Measurements from ENCODE around the gene LRMDA. TPM values are rescaled to one million over a fixed set of nuclear protein-coding genes. Genes with fewer than 3 reads are reported as not detected.

Gene LRMDA
- total and polyA plus RNA-seq, 2 of the 13 experiments (the other 11 are each of a cell fraction or from before 2014, with no cell fraction given) = 13.4 to 22.0 TPM

DNA sequence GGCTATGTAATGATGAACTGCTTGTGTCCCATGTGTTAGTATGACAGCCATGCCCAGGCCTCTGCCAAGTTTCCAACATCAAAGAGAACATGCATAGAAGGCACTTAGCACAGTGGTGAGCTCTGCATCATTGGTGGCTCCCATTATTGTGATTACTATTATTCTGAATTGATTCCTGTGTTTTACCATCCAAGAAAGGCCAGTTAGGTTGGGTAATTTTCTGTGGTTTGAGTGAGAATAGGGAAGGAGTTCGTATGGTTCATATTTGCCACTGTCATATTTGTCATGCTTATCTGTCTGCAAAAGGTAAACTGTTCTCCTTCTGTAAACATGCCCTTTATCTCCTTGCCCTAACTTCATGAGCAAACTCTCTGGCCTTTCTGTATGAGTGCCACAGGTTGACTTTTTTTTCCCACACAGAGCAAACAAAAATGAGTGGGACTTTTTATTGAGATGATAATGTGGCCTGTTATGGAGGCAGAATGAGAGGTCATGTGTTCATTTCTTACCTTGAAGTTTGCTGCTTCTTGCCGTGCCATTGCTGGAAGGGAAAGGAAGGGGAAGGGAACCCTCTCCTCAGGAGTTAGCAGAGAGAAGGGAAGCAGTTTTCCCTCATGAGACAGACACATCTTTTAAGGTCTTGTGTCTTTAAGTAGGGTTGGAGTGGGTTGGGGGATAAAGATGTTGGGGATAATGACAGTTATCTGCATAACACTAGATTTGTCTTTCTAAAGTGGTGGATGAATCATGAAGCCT is 301.9 kb downstream of the LRMDA start (continued):
- TF ChIP-seq, protein P1, sequence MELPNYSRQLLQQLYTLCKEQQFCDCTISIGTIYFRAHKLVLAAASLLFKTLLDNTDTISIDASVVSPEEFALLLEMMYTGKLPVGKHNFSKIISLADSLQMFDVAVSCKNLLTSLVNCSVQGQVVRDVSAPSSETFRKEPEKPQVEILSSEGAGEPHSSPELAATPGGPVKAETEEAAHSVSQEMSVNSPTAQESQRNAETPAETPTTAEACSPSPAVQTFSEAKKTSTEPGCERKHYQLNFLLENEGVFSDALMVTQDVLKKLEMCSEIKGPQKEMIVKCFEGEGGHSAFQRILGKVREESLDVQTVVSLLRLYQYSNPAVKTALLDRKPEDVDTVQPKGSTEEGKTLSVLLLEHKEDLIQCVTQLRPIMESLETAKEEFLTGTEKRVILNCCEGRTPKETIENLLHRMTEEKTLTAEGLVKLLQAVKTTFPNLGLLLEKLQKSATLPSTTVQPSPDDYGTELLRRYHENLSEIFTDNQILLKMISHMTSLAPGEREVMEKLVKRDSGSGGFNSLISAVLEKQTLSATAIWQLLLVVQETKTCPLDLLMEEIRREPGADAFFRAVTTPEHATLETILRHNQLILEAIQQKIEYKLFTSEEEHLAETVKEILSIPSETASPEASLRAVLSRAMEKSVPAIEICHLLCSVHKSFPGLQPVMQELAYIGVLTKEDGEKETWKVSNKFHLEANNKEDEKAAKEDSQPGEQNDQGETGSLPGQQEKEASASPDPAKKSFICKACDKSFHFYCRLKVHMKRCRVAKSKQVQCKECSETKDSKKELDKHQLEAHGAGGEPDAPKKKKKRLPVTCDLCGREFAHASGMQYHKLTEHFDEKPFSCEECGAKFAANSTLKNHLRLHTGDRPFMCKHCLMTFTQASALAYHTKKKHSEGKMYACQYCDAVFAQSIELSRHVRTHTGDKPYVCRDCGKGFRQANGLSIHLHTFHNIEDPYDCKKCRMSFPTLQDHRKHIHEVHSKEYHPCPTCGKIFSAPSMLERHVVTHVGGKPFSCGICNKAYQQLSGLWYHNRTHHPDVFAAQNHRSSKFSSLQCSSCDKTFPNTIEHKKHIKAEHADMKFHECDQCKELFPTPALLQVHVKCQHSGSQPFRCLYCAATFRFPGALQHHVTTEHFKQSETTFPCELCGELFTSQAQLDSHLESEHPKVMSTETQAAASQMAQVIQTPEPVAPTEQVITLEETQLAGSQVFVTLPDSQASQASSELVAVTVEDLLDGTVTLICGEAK (IDR thresholded peaks at IDR 0.05) = no peak
- TF ChIP-seq, protein P1 (CRISPR knock-in tag; IDR thresholded peaks at IDR 0.05) = no peak
- peak; percentile 97 for TF ChIP-seq NCOA2 (CRISPR knock-in tag; IDR thresholded peaks at IDR 0.05)
- TF ChIP-seq, protein P2, sequence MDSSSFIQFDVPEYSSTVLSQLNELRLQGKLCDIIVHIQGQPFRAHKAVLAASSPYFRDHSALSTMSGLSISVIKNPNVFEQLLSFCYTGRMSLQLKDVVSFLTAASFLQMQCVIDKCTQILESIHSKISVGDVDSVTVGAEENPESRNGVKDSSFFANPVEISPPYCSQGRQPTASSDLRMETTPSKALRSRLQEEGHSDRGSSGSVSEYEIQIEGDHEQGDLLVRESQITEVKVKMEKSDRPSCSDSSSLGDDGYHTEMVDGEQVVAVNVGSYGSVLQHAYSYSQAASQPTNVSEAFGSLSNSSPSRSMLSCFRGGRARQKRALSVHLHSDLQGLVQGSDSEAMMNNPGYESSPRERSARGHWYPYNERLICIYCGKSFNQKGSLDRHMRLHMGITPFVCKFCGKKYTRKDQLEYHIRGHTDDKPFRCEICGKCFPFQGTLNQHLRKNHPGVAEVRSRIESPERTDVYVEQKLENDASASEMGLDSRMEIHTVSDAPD (CRISPR knock-in tag; IDR thresholded peaks at IDR 0.05) = peak; percentile 83; the same call in 1 of the 2 replicates
- TF ChIP-seq ZNF367 (CRISPR knock-in tag; IDR thresholded peaks at IDR 0.05; ENCODE audit: borderline replicate concordance) = no peak
- no peak for TF ChIP-seq ZNF432 (CRISPR knock-in tag; IDR thresholded peaks at IDR 0.05; ENCODE audit: borderline replicate concordance)
- peak; percentile 77; the same call in 1 of the 2 replicates for TF ChIP-seq ZNF205 (CRISPR knock-in tag; IDR thresholded peaks at IDR 0.05)
- TF ChIP-seq NFIB (CRISPR knock-in tag; IDR thresholded peaks at IDR 0.05; ENCODE audit: borderline replicate concordance) = no peak
- no peak for TF ChIP-seq NRL (CRISPR knock-in tag; IDR thresholded peaks at IDR 0.05; ENCODE audit: borderline replicate concordance)
- peak; percentile 73; the same call in 1 of the 2 replicates for TF ChIP-seq HOXA3 (CRISPR knock-in tag; IDR thresholded peaks at IDR 0.05)
- TF ChIP-seq RELA (CRISPR knock-in tag; IDR thresholded peaks at IDR 0.05) = 0 out of 2 replicates have a peak, but pooled peaks have one; percentile 53
- TF ChIP-seq, protein P3, sequence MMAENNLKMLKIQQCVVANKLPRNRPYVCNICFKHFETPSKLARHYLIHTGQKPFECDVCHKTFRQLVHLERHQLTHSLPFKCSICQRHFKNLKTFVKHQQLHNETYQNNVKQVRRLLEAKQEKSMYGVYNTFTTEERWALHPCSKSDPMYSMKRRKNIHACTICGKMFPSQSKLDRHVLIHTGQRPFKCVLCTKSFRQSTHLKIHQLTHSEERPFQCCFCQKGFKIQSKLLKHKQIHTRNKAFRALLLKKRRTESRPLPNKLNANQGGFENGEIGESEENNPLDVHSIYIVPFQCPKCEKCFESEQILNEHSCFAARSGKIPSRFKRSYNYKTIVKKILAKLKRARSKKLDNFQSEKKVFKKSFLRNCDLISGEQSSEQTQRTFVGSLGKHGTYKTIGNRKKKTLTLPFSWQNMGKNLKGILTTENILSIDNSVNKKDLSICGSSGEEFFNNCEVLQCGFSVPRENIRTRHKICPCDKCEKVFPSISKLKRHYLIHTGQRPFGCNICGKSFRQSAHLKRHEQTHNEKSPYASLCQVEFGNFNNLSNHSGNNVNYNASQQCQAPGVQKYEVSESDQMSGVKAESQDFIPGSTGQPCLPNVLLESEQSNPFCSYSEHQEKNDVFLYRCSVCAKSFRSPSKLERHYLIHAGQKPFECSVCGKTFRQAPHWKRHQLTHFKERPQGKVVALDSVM (CRISPR knock-in tag; IDR thresholded peaks at IDR 0.05) = peak; percentile 66; the same call in 1 of the 2 replicates
- peak; percentile 69; the same call in 1 of the 2 replicates for TF ChIP-seq ZNF607 (CRISPR knock-in tag; IDR thresholded peaks at IDR 0.05; ENCODE audit: borderline replicate concordance)
- no peak for TF ChIP-seq AHR (CRISPR knock-in tag; IDR thresholded peaks at IDR 0.05)
- TF ChIP-seq ZNF143 (CRISPR knock-in tag; IDR thresholded peaks at IDR 0.05) = no peak
- TF ChIP-seq ZNF44 (CRISPR knock-in tag; IDR thresholded peaks at IDR 0.05) = no peak

All from HepG2 (cell line).